Activated B cell treated with CpG ODN at 0.5 μM for 24 hours (primary cell): ENCODE measurements around the gene TBL1X. TPM values are rescaled to one million over a fixed set of nuclear protein-coding genes. Genes with fewer than 3 reads are reported as not detected.

ENCODE experiments used
- ATAC-seq: fragments of 200-7000 bp; cut with Tn5 transposase; one replicate; pipeline ENCODE4 v1.10.0; 2021; ENCODE audit warnings: low read depth, mild to moderate bottlenecking, moderate library complexity
- CTCF ChIA-PET: fragments of 350-600 bp; sonication (Branson Sonifier 250); formaldehyde crosslinking; loops from one replicate; lab custom pipeline; 2021; ENCODE audit warnings: antibody characterized with exemption; lab: Charles Lee
- POLR2A ChIA-PET: fragments of 350-600 bp; sonication (Branson Sonifier 250); formaldehyde crosslinking; loops from one replicate; lab custom pipeline; 2021; ENCODE audit warnings: antibody characterized with exemption; lab: Charles Lee
- DNase-seq: peaks from one replicate; pipeline ENCODE4 v3.0.0; 2022
- H3K27ac Mint-ChIP-seq: one replicate; pipeline ENCODE4 v1.8.0; 2020; ENCODE audit warnings: mixed read lengths
- H3K27me3 Mint-ChIP-seq: one replicate; pipeline ENCODE4 v1.8.0; 2021; ENCODE audit warnings: mixed read lengths
- H3K36me3 Mint-ChIP-seq: one replicate; pipeline ENCODE4 v1.8.0; 2021; ENCODE audit warnings: low read depth, mixed read lengths
- H3K4me1 Mint-ChIP-seq: one replicate; pipeline ENCODE4 v1.8.0; 2021; ENCODE audit warnings: mixed read lengths
- H3K4me3 Mint-ChIP-seq: one replicate; pipeline ENCODE4 v1.8.0; 2020; ENCODE audit warnings: mild to moderate bottlenecking, mixed read lengths
- H3K9me3 Mint-ChIP-seq: one replicate; pipeline ENCODE4 v1.8.0; 2020; ENCODE audit warnings: mixed read lengths
- CTCF ChIP-seq: fragments of 200-600 bp; IDR thresholded peaks from one replicate; pipeline ENCODE4 v1.8.0; 2022; ENCODE audit warnings: antibody characterized with exemption, mild to moderate bottlenecking
- intact Hi-C: fragments of 100-400 bp; cut with micrococcal nuclease; formaldehyde crosslinking; loops from one replicate; pipeline ENCODE4 v1.15.1; 2024
- total RNA-seq: library from RNA; stranded (reverse); gene quantifications from 2 replicates; pipeline ENCODE4 v1.2.3, GENCODE V29; 2022

Gene TBL1X
- total RNA-seq, 1 donor from 2014 or later = 38.5 TPM

- DNase-seq = no peak
- ATAC-seq = no peak
- H3K9me3 Mint-ChIP-seq = no peaks in the 10 kb centered on the region
- TF ChIP-seq CTCF = no peak
- H3K27me3 Mint-ChIP-seq = no peaks in the 10 kb centered on the region
- POLR2A ChIA-PET = interaction anchor here (0.7 kb wide), 1 partner anchor 9 kb away, joined by 3 read pairs; no protein-coding TSS in a partner anchor
- CTCF ChIA-PET = no interaction called here
- H3K27ac Mint-ChIP-seq = no peak overlapping the region
- intact Hi-C loops = no loop called here
- H3K4me3 Mint-ChIP-seq = no peak overlapping the region
- H3K36me3 Mint-ChIP-seq = peaks cover 11% of the 10 kb centered on the region
- H3K4me1 Mint-ChIP-seq = peaks cover 26% of the 10 kb centered on the region
Observed at GRCh38 chrX:9495496-9495895, 30.6 kb downstream of the TBL1X start.

- peaks cover 27% of the 10 kb centered on the region for H3K36me3 Mint-ChIP-seq
- H3K27me3 Mint-ChIP-seq = no peaks in the 10 kb centered on the region
- no peak overlapping the region for H3K4me3 Mint-ChIP-seq
- DNase-seq (no peak), ATAC-seq (no peak)
- CTCF ChIA-PET = no interaction called here
- H3K27ac Mint-ChIP-seq = no peak overlapping the region
- intact Hi-C loops = no loop called here
- no peak for TF ChIP-seq CTCF
- POLR2A ChIA-PET = no interaction called here
- no peaks in the 10 kb centered on the region for H3K9me3 Mint-ChIP-seq
- peaks cover 16% of the 10 kb centered on the region for H3K4me1 Mint-ChIP-seq
Observed at GRCh38 chrX:9498236-9498635, 33.4 kb downstream of the TBL1X start.

- intact Hi-C loops = loop anchor here (1.0 to 5.0 kb wide), 2 partner anchors 34 to 683 kb away; no protein-coding TSS in a partner anchor
- H3K4me3 Mint-ChIP-seq = no peak overlapping the region
Observed at GRCh38 chrX:9500584-9500983, 35.7 kb downstream of the TBL1X start.

GRCh38 chrX:9501362-9501761 is 36.5 kb downstream of the TBL1X start:
- H3K27me3 Mint-ChIP-seq = no peaks in the 10 kb centered on the region
- CTCF ChIA-PET = interaction anchor here (1.7 kb wide), 1 partner anchor 685 kb away, joined by 4 read pairs; no protein-coding TSS in a partner anchor
- H3K27ac Mint-ChIP-seq = no peak overlapping the region
- no peak for TF ChIP-seq CTCF
- H3K9me3 Mint-ChIP-seq = no peaks in the 10 kb centered on the region
- intact Hi-C loops = loop anchor here (1.0 to 5.0 kb wide), 2 partner anchors 530 to 684 kb away; no protein-coding TSS in a partner anchor
- no peak overlapping the region for H3K4me3 Mint-ChIP-seq
- POLR2A ChIA-PET = interaction anchor here (0.7 kb wide), 1 partner anchor 30 kb away, joined by 3 read pairs; no protein-coding TSS in a partner anchor
- no peak for ATAC-seq
- peaks cover 16% of the 10 kb centered on the region for H3K4me1 Mint-ChIP-seq
- no peak for DNase-seq
- peaks cover 39% of the 10 kb centered on the region for H3K36me3 Mint-ChIP-seq

More at GRCh38 chrX:9500584-9500983, 35.7 kb downstream of the TBL1X start:
- no peak overlapping the region for H3K27ac Mint-ChIP-seq
- ChIA-PET CTCF (interaction anchor here (1.7 kb wide), 1 partner anchor 684 kb away, joined by 4 read pairs; no protein-coding TSS in a partner anchor), POLR2A (interaction anchor here (0.7 kb wide), 1 partner anchor 274 kb away, joined by 5 read pairs; no protein-coding TSS in a partner anchor)
- H3K36me3 Mint-ChIP-seq = peaks cover 40% of the 10 kb centered on the region
- ATAC-seq = peak; percentile 34
- H3K9me3 Mint-ChIP-seq = no peaks in the 10 kb centered on the region
- no peak for DNase-seq
- TF ChIP-seq CTCF = no peak
- H3K4me1 Mint-ChIP-seq = peaks cover 16% of the 10 kb centered on the region
- no peaks in the 10 kb centered on the region for H3K27me3 Mint-ChIP-seq

GRCh38 chrX:9503261-9503660 is 38.4 kb downstream of the TBL1X start:
- ATAC-seq = no peak
- Mint-ChIP-seq H3K4me1 (peaks cover 10% of the 10 kb centered on the region), H3K27ac (no peak overlapping the region), H3K4me3 (no peak overlapping the region), H3K9me3 (no peaks in the 10 kb centered on the region), H3K36me3 (peaks cover 42% of the 10 kb centered on the region), H3K27me3 (no peaks in the 10 kb centered on the region)
- CTCF ChIA-PET = no interaction called here
- DNase-seq = no peak
- POLR2A ChIA-PET = no interaction called here
- intact Hi-C loops = loop anchor here (5.0 kb wide), 1 partner anchor 686 kb away; no protein-coding TSS in a partner anchor
- no peak for TF ChIP-seq CTCF
